Stimulated activated CD8-positive, alpha-beta memory T cell treated with anti-CD3 and anti-CD28 coated beads, Interleukin-15, amount 100 ng/mL, for 24 hours (primary cell): Measurements from ENCODE around the gene LPAR2.
"Not testable (repeated sequence)": the region's sequence is repeated elsewhere in the genome, so short reads cannot be mapped to it uniquely, and the experiment has no call there.

Source experiments
- DNase-seq: peaks from one replicate; pipeline ENCODE4 v3.0.0-alpha.2; 2020; ENCODE audit warnings: low read depth

The LPAR2 gene

GRCh38 chr19:19627621-19628500, at the start of gene LPAR2:
TSS of gene LPAR2 (minus strand) at chr19:19628220. CDS start at chr19:19627275, 945 bp downstream.
- DNase-seq: no peak

GRCh38 chr19:19677579-19677978, 49.6 kb upstream of the LPAR2 start:
- DNase-seq: no peak

DNA sequence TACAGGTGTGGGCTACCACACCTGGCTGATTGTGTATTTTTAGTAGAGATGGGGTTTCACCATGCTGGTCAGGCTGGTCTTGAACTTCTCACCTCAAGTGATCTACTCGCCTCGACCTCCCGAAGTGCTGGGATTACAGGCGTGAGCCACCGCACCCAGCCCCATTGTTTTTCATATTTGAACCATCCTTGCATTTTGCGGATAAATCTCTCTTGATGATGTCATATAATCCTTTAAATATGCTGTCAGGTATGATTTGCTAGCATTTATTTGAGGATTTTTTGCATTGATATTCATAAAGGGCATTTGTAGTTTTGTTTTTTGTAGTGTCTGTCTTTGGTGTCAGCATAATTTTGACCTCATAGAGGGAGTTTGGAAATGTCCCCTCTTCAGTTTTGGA, 46.3 kb upstream of the LPAR2 start:
- no peak for DNase-seq

DNA sequence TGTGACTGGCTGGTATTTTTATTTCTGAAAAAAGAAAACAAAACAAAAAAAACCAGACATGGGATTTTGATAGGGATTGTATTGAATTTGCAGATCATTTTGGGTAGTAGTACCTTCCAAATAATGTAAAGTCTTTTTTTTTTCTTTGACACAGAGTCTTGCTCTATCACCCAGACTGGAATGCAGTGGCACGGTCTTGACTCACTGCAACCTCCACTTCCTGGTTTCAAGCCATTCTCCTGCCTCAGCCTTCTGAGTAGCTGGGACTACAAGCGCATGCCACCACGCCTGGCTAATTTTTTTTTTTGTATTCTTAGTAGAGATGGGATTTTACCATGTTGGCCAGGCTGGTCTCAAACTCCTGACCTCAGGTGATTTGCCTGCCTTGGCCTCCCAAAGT, 44.8 kb upstream of the LPAR2 start:
- DNase-seq: no peak

DNA sequence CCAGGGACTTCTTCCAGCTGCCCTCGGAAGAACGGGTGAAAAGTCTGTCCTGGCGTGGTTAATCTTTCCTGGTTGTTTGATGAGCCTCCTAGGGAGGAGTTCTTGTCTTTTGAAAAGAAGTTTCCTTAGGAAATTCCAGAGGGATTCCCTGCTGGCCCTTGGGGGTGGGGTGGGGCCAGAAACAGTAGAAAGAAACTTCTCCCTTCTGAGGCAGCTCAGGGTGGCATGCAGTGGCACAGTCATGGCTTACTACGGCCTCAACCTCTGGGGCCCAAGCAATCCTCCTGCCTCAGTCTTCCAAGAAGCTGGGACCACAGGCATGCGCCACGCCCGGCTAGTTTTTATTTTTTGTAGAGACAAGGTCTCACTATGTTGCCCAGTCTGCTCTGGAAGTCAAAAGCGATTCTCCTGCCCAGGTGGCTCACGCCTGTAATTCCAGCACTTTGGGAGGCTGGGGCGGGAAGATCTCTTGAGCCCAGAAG, 42.1 kb upstream of the LPAR2 start:
- no peak for DNase-seq

DNA sequence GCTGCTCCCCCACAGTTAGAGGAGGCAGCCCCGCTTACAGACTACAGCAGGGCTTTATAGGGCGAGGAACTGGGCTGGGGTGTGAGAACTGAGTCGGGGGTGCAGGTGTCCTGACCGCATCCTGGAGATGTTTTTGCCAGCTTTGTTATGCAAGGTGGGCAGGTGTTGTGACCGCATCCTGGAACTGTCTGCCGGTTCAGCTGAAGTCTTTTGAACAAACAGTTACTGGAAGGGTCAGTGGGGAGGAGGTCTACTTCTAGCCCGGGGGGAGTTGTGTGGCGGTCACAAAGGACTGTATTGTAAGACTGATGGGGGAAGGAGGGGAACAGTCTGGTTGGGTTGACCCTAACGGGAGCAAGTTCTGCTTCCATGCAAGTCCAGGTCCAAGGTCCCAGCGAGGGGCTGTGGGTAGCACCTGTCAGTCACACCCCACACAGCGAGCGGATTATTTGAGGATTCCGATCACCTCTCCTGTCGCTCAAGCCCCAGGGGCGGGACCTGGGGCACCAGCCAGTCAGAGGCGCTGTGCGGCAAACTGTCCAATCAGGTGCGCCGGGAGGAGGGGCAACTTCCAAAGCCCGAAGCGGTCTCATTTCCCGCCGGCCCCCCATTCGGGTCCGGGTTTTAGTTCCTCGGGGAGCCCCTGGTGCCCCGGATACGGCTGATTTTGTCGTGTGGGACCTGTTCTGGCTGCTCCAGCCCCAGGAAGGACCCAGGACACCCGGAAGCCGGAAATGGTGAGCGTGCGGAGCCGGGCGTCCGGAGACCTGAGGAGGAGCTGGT, 40.4 kb upstream of the LPAR2 start, which contains the start of gene ZNF101:
TSS of gene ZNF101 (plus strand) at position 610 of the 783 bp plus-strand sequence. CDS start at position 735, 125 bp downstream.
- peak; percentile 81 for DNase-seq

DNA sequence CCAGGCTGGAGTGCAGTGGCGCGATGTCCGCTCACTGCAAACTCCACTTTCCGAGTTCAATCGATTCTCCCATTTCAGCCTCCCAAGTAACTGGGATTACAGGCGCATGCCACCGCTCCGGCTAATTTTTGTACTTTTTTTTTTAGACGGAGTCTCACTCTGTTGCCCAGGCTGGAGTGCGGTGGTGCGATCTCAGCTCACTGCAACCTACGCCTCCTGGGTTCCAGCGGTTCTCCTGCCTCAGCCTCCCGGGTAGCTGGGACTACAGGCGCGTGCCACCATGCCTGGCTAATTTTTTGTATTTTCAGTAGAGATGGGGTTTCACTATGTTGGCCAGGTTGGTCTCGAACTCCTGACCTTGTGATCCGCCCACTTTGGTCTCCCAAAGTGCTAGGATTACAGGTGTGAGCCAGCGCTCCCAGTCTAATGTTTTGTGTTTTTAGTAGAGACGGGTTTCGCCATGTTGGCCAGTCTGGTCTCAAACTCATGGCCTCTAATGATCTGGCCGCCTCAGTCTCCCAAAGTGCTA, 37.5 kb upstream of the LPAR2 start:
- DNase-seq: not testable (repeated sequence)

GRCh38 chr19:19663256-19664120, 35.5 kb upstream of the LPAR2 start, which contains the start of gene ATP13A1:
TSS of gene ATP13A1 (minus strand) at chr19:19663676. CDS start at chr19:19663666, 10 bp downstream.
- DNase-seq: peak; percentile 75

DNA sequence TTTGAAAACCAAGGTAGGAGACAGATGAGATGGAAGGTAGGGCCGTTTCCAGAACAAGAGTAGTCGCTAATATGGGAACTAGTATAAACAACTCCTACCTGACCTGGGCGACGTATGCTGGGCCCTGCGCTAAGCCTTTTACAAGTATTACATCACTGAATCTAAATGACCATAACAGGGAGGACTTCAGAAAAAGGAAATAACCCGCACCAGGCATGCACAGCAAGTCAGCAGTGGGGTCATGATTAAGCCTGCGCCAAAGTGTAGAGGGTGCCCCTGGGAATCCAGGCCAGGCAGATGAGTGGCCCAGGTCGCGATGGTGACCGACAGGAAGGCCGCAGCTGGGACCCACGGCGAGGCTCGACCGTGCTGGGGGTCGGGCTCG, 34.8 kb upstream of the LPAR2 start:
- no peak for DNase-seq

DNA sequence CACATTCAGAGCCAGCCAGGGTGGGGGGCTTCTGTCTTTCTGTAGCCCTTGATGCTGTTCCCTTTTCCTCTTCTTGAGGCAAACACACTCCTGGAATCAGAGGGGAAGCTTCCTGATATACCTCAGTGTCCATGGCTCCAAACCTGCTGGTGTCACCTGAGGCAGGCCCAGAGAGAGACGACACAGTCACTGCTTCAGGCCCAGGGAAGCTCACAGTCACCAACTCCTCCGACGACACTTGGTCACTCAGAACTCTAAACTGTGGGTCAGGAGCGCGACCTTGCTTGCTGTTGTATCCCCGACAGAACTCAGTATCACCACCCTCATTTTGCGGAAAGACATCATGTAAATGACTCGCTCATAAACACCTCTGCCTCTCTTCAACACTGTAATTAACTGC, 34.3 kb upstream of the LPAR2 start:
- no peak for DNase-seq

- DNase-seq: no peak
Measured at GRCh38 chr19:19661675-19662251, 33.7 kb upstream of the LPAR2 start.

GRCh38 chr19:19661141-19661674, 33.2 kb upstream of the LPAR2 start:
- DNase-seq: no peak

DNA sequence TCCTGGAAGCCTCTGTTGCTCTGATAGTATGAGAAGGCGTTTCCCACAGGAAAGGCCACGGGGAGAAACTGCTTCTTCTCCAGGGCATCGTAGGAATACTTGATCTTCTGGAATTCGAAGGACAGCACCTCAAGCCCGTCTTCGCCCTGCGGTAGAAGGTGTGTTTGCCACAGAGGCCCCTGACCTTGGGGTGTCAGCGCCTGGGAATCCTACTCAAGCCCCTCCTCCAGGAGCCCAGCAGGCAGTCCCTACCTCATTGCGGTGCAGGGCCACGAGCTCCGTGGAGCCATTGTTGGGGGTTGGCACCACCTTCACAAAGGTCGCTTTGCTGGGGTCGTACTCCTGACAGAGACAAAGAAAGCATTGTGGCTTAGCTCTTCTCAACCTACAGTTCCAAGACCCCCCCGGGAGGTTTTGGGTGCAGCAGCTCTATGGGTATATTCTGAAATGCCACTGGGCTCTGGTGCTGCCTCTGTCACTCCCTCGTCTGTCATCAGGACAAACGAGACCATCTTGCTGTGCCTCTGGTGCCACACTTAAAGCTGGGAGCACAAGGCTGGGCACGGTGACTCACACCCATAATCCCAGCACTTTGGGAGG, 31.7 kb upstream of the LPAR2 start:
- no peak for DNase-seq

DNA sequence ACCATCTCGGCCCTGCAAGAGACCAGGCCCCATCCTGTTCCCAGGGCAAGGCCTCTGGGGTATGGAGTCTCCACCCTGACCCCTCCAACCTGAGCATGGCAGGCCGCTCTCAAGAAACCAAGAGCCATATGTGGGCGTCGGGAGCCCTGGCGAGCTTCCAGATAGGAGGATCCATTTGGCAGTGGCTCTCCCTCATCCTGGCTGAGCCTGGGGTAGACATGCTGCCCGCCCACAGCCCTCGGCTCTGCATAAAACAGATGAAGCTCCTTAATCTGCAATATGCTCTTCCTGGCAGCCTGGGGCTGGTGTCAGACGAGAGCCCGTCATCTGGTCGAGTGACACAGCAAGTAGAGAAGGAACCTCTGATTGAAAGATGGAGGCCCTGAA, 29.4 kb upstream of the LPAR2 start:
- DNase-seq: no peak

DNA sequence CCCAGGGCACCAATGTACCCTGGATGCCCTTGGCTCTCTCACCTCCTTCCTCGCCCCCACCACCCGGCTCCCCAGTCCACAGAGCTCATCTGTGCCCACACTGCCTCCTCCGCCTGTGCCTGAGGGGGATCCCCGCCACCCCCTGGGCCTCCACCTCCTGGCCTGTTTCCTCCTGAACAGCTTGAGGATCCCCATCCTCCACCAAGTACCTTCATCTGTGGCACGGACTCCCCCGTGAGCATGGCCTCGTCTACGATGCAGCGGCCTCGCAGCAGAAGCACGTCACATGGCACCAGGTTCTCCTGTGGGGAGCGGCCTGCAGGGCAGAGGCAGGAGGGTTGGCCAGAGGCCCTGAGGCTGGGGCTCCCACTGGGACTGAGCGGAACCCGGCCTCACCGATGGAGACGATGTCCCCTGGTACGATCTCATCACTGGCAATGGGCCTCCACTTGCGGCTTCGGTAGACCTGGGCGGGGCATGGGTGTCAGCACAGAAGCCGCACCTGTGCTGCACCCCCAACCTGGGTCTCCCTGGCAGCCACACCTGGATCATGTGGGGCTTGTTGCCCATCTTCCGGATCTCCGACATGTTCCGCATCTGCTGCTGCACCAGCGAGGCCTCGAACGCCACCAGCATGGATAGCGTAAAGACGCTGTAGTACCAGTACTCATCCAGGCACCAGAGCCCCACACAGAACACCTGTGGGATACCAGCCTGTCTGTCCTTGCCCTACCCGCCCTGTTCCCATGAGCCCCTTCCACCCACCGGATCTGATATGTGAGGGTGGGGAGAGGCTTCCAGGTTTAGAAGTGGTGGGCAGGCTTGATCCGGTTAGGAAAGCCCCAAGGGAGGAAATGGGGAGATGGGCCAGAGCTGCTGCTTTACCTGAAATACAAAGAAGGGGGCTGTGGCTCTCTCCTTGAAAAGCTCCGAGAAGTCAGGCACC, 28.7 kb upstream of the LPAR2 start:
- no peak for DNase-seq

DNA sequence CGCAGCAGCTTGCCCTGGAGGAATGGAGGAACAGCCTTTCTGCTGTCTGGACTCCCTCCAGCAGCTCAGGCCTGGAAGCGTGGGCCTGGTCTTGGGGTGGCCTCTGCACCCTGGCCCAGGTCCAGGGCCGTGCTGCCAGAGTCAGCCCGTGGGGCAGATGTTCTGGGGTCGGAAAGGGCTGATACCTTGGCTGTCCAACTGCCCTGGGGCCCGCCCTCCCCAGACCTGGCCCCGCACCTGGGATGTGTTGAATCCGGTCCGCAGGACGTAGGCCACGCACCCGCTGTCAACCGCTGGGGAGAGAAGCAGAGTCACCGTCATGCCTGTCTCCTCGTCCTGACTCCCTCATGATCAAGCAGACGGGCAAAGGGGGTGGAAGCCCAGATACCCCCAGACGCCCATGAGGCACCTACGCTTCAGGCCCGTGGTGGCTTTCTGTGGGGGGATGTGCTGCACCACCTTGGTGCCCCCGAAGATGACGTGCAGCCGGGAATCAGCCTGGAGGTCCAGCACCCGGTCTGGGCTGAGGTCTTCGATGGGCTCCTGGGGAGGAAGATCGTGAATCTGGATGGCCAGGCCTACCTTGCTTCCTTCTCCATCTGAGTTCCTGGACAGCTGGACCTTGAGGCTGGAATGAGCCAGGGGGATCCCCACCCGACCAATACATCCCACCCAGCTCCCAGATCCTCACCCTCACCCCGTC, 27.8 kb upstream of the LPAR2 start:
- DNase-seq: no peak

DNA sequence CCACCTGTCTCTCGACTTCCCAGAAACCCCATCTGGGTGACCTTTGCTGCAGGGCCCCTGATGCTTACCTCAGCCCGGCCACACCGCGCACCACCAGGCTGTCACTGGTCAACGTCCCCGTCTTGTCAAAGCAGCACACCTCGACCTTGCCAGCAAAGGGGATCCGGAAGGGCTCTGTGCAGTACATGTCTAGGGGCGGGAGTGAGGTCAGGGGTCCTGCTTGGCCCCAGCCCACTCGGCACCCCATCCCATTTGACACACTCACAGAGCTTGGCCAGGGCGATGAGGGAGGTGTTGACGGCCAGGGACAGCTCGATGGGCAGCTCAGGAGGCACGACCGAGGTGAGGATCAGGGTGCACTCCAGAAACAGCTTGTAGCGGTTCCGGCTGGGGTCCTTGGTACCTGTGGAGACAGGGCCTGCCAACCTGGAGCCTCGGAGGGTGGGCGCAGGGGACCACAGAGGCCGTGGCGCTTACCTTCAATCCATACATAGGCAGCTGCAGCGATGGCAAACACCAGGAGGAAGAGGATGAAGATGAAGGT, 27.1 kb upstream of the LPAR2 start:
- DNase-seq: no peak

DNA sequence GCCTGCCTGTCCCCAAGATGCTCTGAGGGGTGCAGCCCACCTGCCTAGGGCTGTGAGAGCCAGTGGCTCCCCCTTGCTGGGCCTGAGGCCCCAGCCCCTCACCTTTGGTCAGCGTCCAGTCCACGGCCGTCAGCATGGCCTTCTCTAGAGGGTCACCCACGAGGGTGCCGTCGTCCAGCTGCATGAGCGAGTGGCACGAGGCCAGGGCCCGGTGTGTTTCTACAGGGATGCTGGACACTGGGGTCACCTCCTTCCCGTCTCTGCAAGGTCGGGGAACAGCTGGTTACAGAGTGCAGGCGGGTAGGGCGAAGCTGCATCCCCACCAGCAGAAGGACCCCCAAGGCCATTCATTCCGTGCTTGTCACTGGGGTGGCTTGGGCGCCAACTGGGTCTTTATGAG, 26.4 kb upstream of the LPAR2 start:
- DNase-seq: no peak
